HG03439 (cell line): Measurements from ENCODE around the gene C1QTNF2.
"Not testable (repeated sequence)": the region's sequence is repeated elsewhere in the genome, so short reads cannot be mapped to it uniquely, and the experiment has no call there.

Experiments used
- ATAC-seq: cut with Tn5 transposase; IDR thresholded peaks from one replicate; pipeline ENCODE4 v1.9.1; 2021; ENCODE audit warnings: mild to moderate bottlenecking, moderate library complexity; ENCODE audit not compliant: unreplicated experiment

The C1QTNF2 gene

DNA sequence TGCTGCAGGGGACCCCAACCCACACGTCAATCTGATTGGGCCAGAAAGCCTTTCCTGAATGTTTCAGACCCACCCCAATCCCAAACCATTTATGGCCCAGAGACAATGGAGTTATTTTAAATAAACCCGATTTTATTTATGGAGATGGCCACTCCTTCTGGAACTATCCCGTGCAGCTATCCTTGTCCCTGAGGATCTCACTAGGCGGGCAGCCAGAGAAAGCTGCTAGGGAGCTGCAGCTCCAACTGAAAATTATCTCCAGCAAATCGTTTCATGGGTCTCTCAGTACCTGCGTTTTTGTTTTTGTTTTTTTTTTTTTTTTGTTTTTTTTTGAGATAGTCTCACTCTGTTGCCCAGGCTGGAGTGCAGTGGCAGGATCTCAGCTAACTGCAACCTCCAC is 23.0 kb downstream of the C1QTNF2 start:
- ATAC-seq, result no peak

DNA sequence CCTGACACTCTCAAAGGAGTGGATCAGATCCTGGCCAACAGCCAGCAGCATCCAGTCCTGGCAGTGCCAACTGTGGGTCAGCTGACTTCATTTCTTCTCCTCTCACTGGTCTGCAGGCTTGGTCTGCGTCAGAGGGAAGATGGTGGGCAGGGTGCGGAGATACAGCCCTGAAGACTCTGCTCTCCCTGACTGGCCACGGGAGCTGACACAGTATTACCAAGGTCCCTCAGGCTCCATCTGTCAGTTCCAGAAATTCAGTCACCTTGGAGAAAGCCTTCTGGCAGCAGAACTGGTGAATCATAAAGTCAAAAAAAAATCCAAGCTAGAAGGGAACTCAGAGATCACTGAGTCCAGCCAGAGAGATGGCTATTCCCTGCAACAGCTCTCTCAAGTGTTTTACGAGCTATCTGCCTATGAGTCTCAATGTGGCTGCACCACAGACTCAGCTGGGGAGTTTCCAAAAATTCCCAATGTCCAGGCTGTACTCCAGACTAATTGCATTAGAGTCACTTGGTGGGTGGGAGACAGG is 27.9 kb downstream of the C1QTNF2 start:
- ATAC-seq, result no peak

DNA sequence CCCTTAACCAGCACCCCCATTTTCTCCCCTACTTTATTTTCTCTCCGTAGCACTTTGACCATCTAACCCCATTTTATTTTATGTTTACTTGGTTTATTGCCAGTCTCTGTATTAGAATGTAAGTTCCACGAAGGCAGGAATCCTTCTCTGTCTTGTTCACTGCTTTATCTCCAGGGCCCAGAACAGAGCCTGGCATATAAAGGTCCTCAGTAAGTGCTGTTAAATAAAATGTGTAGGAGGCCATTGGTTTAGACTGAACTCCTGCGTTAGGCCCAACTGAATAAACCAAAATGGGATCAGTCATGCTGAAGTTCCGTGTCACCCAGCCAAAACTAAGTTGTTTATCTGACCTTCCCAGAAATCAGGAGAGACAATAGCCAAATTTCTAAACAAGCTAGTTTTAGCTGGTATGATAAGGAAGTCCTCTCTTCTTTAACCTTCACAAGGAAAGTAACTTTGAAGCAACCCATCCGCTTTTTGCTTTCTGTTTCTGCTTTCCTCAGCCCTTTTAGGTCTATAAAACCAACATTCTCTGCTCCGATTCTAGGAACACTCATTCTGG is 29.0 kb downstream of the C1QTNF2 start:
- ATAC-seq, result no peak

DNA sequence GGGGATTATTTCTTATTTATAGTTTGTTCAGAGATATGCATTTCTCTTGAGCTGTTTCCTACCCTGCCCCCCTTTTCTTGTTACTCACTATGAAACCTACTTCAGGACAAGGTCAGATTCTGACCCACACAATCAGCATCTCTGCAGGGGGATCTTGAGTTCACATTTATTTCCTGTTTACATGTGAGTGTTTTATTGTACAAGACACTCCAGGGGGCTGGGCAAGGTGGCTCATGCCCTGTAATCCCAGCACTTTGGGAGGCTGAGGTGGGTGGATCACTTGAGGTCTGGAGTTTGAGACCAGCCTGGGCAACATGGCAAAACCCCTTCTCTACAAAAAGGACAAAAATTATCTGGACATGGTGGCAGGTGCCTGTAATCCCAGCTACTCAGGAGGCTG is 29.9 kb downstream of the C1QTNF2 start:
- ATAC-seq, result not testable (repeated sequence)

DNA sequence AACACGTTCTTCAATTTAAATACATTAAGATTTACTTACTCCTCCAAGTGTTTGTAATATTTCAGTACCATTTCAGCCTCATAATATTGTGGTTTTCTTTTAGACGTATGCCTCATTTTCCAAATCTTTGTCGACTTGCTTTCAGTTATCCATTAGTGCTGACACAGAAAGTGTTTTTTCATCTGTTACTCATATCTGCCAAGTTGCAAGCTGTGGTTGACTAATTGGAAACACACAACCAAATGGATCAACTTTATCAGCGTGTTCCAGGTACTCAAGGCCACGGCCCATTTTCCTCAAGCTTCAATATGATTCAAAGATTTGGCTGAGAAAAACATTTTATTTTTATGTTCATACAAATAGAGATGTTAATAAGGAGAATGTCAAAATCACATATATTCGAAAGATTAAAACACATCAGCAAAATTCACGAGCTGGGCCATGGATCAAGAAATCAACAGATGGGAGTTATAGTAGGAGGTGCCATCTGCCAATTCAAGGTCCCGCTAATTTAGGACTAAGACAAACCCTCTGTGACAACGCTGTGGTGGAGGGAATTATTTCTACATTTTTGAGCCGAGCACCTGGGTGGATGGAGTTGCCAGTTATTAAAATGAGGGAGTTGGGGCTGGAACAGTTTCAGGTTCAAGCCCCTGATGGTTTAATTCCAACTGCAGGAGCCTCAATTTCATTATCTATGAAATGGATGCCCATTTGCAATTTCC is 30.9 kb downstream of the C1QTNF2 start:
- ATAC-seq, result no peak

DNA sequence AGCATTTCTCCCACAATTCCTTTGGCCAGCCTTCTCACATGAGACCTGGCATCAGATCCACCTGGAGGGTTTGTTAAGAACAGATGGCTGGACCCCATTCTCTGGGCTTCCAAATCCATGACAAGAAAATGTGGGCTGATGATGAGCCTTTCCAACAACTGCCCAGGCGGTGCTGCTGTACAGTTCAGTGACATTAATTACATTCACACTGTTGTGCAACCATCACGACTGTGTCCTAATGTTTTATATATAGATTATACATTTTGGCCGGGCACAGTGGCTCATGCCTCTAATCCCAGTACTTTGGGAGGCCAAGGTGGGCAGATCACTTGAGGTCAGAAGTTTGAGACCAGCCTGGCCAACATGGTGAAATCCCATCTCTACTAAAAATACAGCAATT is 35.7 kb downstream of the C1QTNF2 start:
- ATAC-seq, result not testable (repeated sequence)

DNA sequence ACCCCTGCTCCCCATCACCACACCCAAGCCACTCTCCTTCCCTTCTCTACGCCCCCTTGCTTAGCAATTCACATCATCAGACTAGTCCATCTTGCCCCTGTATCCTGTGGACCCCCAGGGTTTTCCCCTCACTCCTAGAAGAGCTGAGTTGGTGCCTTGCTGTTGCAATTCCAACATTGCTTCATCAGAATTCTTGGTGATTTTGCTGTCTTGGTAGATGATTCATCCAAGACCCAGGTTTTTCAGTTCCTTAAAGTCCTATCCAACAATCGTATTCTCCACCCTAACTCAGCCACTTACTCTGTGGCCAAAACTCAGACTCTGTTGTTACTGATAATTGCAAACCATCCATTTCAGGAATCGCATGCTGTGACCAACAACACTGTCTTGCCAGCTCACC is 36.7 kb downstream of the C1QTNF2 start:
- no peak for ATAC-seq

DNA sequence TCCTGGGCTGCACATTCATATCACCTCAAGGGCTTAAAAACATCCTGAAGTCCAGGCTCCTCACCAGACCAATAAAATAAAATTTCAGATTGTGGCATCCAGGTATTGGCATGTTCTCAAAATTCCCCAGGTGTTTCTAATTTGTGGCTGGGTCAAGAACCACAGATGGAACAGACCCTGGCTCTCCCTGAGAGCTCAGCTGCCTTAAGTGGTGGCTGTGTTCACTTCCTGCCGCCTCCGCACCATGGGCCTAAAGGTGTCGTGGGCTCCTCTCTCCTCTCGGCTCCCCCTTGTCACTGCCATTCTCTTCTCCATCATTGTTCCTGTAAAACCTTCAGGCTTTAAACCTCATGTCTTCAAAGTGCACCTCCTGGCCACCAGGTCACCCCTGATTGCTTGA is 40.2 kb downstream of the C1QTNF2 start:
- no peak for ATAC-seq

DNA sequence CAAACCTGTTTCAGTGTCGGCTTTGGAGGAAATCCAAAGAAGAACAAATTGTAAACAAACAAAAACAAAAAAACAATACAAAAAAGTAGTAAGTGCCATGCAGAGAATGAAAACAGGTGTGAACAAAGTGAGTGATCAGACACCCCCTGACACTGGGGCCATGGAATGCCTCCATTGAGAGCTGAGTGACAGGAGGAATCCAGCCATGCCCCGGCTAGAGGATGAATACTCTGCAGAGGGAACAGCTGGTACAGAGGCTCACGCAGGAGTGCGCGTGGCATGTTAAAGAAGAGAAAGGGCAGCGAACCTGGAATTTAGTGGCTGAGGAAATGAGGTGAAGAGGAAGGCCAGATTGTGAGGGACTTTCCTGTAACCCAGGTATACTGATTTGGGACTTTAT is 42.6 kb downstream of the C1QTNF2 start:
- no peak for ATAC-seq

DNA sequence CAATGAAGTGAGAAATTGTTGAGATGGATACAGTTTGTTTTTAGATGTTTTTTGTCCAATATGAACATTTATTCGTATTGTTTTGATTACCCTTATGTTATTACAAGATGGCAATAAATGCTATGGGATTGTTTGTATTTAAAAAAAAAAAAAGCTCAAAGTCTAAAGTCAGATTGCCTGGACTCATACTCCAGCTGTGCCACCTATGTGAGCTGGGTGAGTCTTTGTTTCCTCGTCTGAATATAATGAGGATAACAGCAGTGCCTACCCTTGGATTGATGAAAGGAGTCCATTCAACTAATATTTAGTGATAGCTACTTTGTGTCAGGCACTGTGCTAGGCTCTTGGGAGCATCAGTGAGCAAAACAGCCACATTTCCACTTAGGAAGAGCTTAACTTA is 43.4 kb downstream of the C1QTNF2 start:
- ATAC-seq, result no peak

DNA sequence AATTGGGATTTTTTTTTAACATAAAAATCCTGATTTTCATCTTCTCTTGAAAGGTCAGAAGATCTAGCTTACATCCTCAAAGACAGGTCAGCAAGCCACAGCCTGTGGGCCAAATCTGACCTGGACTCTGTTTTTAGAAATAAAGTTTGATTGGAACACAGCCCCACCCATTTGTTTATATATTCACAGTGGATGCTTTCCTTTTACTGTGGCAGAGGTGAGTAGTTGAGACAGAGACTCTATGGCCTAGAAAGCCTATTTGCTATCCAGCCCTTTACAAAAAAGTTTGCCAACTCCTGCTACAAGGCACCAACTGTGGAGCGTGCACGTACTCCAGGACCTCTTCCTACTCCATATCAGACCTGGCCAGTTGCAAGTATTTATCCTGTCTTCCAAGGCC is 44.7 kb downstream of the C1QTNF2 start:
- no peak for ATAC-seq

DNA sequence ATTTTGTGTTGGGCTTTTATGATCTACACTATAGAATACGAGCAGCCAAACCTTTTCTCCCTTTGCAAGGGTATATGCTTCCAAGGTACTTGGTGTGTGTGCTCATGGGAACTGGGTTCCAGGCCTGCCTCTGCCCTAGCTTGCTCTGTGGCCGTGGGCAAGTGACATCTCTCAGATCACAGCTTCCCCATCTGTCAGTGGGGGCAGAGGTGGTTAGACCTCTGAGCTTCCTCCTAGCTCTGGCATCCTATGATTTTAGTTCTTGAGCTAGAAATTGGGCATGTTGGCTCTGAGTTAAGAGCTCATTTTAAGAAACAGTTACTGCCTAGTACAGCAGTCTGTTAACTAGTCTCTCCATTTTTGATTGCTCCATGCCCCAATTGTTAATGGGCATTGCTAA is 45.5 kb downstream of the C1QTNF2 start:
- no peak for ATAC-seq

DNA sequence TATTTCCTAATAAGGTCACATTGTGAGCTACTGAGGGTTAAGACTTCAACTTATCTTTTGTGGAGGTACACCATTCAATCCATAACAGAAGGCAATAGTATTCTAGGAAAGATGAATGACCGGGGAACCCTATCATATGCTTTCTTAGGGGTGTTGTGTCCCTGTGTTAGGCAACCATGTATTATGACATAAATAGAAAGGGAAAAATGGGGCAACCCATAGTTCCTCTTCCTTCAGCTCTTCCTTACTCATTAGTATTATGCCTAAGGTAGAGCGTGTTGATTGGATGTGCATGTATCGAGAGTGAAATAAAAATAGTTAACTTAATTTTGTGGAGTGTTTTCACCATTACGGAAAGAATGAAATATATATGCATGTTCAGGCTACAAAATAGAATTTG is 52.0 kb downstream of the C1QTNF2 start:
- no peak for ATAC-seq

DNA sequence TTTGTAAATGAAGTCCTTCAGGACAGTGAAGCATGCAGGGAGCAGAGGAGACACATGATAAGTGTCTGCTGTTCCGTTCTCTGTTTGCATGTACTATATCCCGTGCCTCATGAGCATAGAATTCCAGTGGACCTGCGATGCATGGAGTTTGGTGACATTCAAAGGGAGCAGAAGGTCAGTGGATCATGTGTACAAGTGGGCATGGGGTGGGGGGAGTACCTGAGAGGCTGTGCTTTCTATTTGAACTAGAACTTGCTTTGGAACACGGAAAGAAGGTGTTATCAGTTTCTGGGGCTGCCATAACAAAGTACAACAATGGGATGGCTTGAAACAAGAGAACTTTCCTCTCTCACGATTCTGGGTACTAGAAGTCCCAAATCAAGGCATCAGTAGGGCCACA is 53.0 kb downstream of the C1QTNF2 start:
- no peak for ATAC-seq

DNA sequence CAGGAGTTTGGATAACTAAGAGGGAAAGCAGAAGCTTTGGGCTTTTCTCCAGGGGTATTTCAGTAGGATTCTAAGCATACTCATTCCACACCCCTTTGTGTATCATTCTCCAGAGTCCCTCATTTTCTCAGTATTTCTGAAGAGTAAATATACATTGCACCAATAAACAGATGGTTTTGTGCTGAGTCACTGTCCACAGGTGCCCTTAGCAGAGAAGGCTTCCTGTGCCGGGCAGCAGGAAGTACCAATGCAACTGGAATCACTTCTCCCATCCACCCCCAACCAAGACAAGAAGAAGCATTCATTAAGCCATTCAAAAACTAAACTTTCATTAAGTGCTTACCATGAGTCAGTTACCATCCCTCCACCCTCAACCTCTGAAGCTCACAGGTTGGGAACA is 54.5 kb downstream of the C1QTNF2 start:
- ATAC-seq, result no peak

DNA sequence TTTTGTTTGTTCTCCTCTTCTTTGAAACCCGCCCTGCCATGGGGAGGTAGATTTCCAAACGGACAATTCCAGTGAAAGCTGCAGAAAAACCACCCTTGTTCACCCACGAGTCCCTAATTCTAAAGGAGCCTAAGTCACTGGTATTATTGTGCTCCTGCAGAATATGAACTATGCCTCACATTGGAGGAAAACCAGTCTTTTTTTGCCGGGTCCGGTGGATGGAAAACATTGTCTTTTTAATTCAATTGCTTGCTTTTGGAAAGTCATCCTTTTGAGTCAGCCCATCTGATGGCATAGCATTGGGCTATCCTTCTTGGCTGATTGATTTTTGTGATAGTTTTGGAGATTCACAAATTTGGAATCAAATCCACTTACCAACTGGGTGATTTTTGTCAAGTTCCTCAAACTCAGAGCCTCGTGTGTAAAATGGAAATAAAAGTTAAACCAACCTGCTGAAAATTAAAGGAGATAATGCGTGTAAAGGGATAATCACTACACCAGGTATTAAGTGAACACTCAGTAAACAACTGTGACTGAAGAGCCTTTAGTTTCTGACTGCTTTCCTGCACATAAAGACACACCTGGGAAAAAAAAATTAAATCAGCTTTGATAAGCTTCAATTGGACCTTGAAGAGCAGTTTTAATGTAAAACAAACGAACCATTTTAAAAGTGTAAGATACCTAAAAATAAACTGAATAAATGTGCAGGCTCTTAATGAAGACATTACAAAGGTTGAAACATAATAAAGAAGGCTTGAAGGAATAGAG is 57.3 kb downstream of the C1QTNF2 start:
- ATAC-seq, result no peak

DNA sequence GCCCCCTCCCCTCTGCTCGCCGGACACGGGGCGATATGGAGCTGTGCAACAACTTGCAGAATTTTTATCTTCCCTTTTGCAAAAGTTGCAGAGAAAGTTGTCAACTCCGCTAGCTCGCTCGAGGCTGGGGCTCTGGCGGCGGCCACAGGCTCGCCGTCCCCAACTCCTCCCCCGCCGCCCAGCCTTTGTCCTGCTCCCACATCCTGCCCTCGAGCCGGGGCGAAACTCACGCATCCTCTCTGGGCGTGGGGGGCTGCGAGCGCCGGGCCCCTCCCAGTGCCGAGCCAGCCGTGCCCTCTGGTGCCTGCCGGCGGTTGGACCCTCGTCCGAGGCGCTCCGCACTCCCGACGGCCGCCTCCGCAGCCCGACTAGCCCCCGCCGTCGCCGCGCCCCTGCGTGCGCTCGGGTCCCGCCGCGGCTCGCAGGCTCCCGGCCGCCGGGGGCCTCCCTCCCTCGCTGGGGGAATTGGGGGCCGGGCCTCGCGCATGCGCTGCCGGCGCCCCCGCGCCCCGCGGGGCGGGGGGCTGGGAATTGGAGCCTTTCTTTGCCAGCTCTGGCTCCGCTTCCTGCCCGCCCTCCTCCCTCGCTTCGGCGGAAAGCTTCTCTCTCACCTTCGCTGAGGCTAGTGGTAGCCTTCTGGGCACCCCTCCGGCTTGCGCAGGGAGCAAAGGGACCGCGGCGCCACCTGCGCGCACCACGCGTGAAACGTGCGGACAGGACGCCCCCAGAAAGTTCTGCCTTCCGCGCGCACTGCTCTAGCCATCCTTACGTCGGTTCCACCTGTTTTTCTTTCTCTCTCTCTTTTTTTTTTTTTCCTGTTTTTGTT is 58.1 kb downstream of the C1QTNF2 start, which contains the start of gene CCNJL:
CCNJL (minus strand) TSS at position 431 of the 826 bp plus-strand sequence. CDS start 641 bp downstream, outside the sequence.
- no peak for ATAC-seq

DNA sequence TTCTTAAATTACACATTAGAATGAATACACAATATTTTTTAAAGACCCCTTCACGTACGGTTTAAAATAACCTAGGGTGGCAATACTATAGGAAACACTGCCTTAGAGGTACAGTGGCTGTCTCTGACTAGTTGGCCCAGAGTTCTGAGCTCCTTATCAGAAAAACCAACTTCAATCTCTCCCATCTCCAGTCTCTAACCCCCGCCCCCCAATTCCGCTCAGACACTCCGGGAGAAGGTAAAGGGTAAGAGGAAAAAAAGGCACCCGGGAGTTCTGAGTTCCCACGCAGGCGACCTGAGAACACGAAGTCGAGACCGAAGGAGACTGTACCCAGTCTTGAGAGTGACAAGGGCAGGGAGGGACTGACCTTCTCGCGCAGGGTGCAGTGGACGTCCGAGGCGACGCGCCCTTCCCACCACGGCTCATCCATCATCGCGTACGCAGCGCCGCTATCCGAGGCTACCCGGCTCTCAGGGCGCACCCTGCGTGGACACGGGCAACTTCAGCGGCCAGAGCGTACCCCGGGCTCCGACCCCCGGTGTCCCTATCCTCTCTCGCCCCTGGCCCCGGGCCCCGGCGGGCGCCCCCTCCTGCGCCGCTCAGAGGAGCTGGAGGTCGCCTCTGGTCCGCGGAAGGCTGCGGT is 58.8 kb downstream of the C1QTNF2 start:
- ATAC-seq, result no peak

DNA sequence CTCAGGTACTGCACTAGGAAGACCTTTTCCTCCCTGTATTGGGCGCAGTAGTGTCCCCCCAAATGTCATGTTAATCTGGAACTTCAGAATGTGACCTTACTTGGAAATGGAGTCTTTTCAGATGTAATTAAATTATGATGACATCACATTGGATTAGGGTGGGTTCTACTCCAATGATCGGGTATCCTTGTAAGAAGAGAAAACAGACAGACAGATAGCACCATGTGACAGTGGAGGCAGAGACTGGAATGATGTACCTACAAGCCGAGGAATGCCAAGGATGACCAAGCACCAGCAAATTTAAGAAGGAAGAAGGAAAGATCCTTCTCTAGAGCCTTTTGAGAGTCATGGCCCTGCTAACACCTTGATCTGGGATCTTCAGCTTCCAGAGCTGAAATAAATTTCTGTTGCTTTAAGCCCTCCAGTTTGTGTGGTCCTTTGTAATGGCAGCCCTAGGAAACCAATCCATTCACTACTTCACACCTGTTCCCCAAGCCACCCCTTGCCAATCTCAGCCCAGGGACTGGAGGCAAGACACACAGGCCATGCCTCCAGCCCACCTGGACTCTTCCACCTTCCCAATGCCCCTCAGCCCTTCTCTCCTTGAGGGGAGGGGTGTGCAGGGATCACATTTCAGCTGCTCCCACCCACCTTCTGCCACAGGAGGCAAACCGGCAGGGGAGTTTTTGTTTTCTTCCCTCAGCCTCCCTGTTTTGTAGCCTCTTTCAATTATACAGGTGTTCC is 59.7 kb downstream of the C1QTNF2 start:
- ATAC-seq, result no peak

DNA sequence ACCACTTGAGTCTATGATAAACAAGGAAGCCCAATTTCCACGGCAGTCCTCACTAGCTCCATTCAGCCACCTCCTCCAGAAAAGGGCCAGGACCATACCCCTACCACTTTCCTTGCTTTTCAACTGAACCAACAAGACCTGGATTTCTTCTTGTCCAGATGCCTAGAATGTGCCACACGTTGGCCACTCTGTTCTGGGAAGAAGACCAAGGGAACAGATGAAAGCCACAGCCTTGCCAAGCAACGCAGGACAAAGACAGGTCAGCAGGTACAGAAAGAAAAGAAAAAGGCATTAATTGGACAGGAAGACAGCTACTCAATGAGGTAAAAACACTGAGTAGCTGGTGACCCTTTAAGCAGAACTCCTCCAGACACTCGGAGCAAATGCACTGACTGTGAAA is 60.3 kb downstream of the C1QTNF2 start:
- no peak for ATAC-seq
